ENCODE data around the gene AGBL1.

DNA sequence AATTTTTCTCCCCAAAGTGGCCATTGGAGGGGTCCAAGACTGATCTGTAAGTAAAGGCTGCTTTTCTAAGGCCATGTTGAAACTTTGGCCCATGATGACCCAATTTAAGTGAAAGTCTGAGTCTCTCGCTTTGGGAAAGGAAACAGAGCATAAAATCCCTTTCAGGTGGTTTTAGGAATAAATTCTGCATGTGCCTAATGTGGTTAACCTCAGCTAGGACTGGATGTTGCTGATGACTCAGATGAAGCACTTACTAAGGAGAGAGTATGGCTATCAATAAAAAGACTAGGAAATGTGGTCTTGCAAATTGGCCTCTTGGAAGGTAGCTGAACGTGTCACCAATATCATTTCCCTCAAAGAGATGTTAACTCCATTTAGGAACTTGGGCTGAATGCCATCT lies 458.5 kb downstream of the AGBL1 start:
- TF ChIP-seq, protein P1, sequence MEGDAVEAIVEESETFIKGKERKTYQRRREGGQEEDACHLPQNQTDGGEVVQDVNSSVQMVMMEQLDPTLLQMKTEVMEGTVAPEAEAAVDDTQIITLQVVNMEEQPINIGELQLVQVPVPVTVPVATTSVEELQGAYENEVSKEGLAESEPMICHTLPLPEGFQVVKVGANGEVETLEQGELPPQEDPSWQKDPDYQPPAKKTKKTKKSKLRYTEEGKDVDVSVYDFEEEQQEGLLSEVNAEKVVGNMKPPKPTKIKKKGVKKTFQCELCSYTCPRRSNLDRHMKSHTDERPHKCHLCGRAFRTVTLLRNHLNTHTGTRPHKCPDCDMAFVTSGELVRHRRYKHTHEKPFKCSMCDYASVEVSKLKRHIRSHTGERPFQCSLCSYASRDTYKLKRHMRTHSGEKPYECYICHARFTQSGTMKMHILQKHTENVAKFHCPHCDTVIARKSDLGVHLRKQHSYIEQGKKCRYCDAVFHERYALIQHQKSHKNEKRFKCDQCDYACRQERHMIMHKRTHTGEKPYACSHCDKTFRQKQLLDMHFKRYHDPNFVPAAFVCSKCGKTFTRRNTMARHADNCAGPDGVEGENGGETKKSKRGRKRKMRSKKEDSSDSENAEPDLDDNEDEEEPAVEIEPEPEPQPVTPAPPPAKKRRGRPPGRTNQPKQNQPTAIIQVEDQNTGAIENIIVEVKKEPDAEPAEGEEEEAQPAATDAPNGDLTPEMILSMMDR (IDR thresholded peaks at IDR 0.05; ENCODE audit: borderline replicate concordance, extremely low read depth, low read length, poor library complexity, severe bottlenecking) = no peak
- TF ChIP-seq EZH2 (IDR thresholded peaks at IDR 0.05; ENCODE audit: borderline replicate concordance, low read depth, low read length, severe bottlenecking) = no peak

All from DND-41 (cell line).